ENCODE data around the gene ABHD18.
"Not testable (repeated sequence)": the region's sequence is repeated elsewhere in the genome, so short reads cannot be mapped to it uniquely, and the experiment has no call there.

ABHD18 gene

GRCh38 chr4:127995776-127996175 lies 30.6 kb downstream of the ABHD18 start:
- DNase-seq, result no peak

- not testable (repeated sequence) for DNase-seq
These were observed 31.3 kb downstream of the ABHD18 start for GRCh38 chr4:127996521-127996920.

GRCh38 chr4:127997534-127998388 lies 32.6 kb downstream of the ABHD18 start:
- no peak for DNase-seq

- no peak for DNase-seq
These were observed 41.4 kb downstream of the ABHD18 start for GRCh38 chr4:128006592-128006991.

GRCh38 chr4:128009428-128009827 lies 44.2 kb downstream of the ABHD18 start:
- DNase-seq, result no peak

GRCh38 chr4:128025319-128025718 lies 60.1 kb downstream of the ABHD18 start:
- no peak for DNase-seq

- DNase-seq, result no peak
These were observed 64.7 kb downstream of the ABHD18 start for GRCh38 chr4:128029907-128030306.

- no peak for DNase-seq
These were observed 66.7 kb downstream of the ABHD18 start for GRCh38 chr4:128031756-128032384.

GRCh38 chr4:128039568-128039967 lies 74.4 kb downstream of the ABHD18 start:
- DNase-seq, result no peak

- DNase-seq, result not testable (repeated sequence)
These were observed 81.8 kb downstream of the ABHD18 start for GRCh38 chr4:128047019-128047418.

GRCh38 chr4:128047514-128047913 lies 82.3 kb downstream of the ABHD18 start:
- not testable (repeated sequence) for DNase-seq

GRCh38 chr4:128051229-128051628 lies 86.0 kb downstream of the ABHD18 start:
- DNase-seq, result not testable (repeated sequence)

- not testable (repeated sequence) for DNase-seq
These were observed 89.7 kb downstream of the ABHD18 start for GRCh38 chr4:128054907-128055306.

GRCh38 chr4:128055441-128056206 lies 90.4 kb downstream of the ABHD18 start:
- DNase-seq, result not testable (repeated sequence)

- DNase-seq, result no peak
These were observed 91.2 kb downstream of the ABHD18 start for GRCh38 chr4:128056396-128056795.

GRCh38 chr4:128060121-128060698 lies 95.0 kb downstream of the ABHD18 start:
- no peak for DNase-seq

- peak; percentile 90 for DNase-seq
These were observed 95.7 kb downstream of the ABHD18 start, which contains the start of gene LARP1B for GRCh38 chr4:128060699-128061565. Gene LARP1B (plus strand): TSS chr4:128061312. CDS start chr4:128074952, 13,640 bp downstream.

GRCh38 chr4:128061566-128062536 lies 96.6 kb downstream of the ABHD18 start:
- DNase-seq, result peak; percentile 9

GRCh38 chr4:128066453-128066820 lies 101.2 kb downstream of the ABHD18 start:
- DNase-seq, result not testable (repeated sequence)

- no peak for DNase-seq
These were observed 103.7 kb downstream of the ABHD18 start for GRCh38 chr4:128068918-128069317.

GRCh38 chr4:128076464-128076863 lies 111.3 kb downstream of the ABHD18 start:
- DNase-seq, result no peak
